ENCODE data around the gene COL4A3.

The COL4A3 gene

GRCh38 chr2:227127201-227127600, 37.2 kb upstream of the COL4A3 start:
- no peak for DNase-seq
- no peak overlapping the region for H3K23ac ChIP-seq (ENCODE audit: low read length in 2 of 2)
- H2AK5ac ChIP-seq (ENCODE audit: low read length, severe bottlenecking): no peak overlapping the region
- no peak overlapping the region for H3K9ac ChIP-seq (ENCODE audit: low read length)
- H3K36me3 ChIP-seq (ENCODE audit: control insufficient read depth in 1 of 2, insufficient read depth in 2 of 2, low read depth in 1 of 2, low read length in 2 of 2): no peaks in the 10 kb centered on the region
- no peak overlapping the region for H4K91ac ChIP-seq (ENCODE audit: low read length)
- H2AFZ ChIP-seq (ENCODE audit: low read depth, low read length): no peak overlapping the region
- no peak overlapping the region for H4K8ac ChIP-seq (ENCODE audit: low read length)
- H3K4me3 ChIP-seq (ENCODE audit: insufficient read depth in 1 of 2, low read depth in 1 of 2, low read length in 2 of 2): no peak overlapping the region
- H3K9me3 ChIP-seq (ENCODE audit: control insufficient read depth, low read length): no peaks in the 10 kb centered on the region
- H2BK15ac ChIP-seq (ENCODE audit: low read depth, poor library complexity, severe bottlenecking): no peak overlapping the region
- no peak overlapping the region for H3K4me2 ChIP-seq (ENCODE audit: low read length, poor library complexity, severe bottlenecking)
- no peak overlapping the region for H2BK12ac ChIP-seq (ENCODE audit: low read length in 2 of 2)
- H3K79me1 ChIP-seq (replicated peaks; ENCODE audit: low read length, poor library complexity, severe bottlenecking): no peaks in the 10 kb centered on the region
- no peaks in the 10 kb centered on the region for H3K4me1 ChIP-seq (ENCODE audit: control insufficient read depth, insufficient read depth, low read depth, low read length)
- H3K27ac ChIP-seq (ENCODE audit: low read length, poor library complexity, severe bottlenecking): no peak overlapping the region
- H3K18ac ChIP-seq (ENCODE audit: low read depth in 1 of 2, low read length in 2 of 2): no peak overlapping the region
- H3K4ac ChIP-seq (ENCODE audit: low read depth in 1 of 2, low read length in 2 of 2): no peak overlapping the region
- WGBS: 80% methylated on average over 7 of the region's 8 CpGs
- H2BK5ac ChIP-seq (ENCODE audit: low read depth, low read length, poor library complexity, severe bottlenecking): no peak overlapping the region
- H3K14ac ChIP-seq (ENCODE audit: low read length in 2 of 2): no peak overlapping the region
- H2BK120ac ChIP-seq (ENCODE audit: low read depth, low read length): no peak overlapping the region
- peaks cover 11 to 12% of the 10 kb centered on the region in 2 experiments for H3K27me3 ChIP-seq (ENCODE audit: control insufficient read depth in 1 of 2, insufficient read depth in 1 of 2, low read length in 2 of 2)

DNA sequence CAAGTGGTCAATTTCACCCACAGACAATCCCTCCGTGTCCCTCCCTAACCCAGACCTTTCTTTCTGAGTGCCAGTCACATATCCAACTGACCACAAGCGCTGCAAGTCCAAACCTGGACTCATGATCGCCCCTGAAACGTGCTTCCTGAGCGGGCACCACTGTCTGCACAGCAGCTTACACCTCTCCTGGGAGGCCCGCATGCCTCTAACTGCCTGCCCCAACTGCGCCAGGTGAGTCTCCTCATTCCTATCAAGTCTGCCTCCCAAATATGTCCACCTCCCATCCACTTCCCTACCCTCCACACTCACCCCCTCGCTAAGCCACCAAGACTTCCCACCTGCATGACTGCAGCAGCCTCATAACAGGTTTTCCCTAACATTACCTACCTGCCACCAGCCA, 33.8 kb upstream of the COL4A3 start:
- no peak overlapping the region for H3K27ac ChIP-seq (ENCODE audit: low read length, poor library complexity, severe bottlenecking)
- H3K14ac ChIP-seq (ENCODE audit: low read length in 2 of 2): no peak overlapping the region
- H3K4me3 ChIP-seq (ENCODE audit: insufficient read depth in 1 of 2, low read depth in 1 of 2, low read length in 2 of 2): no peak overlapping the region
- no peak overlapping the region for H3K4ac ChIP-seq (ENCODE audit: low read depth in 1 of 2, low read length in 2 of 2)
- WGBS: 84% methylated on average over 8 of the region's 8 CpGs
- no peak overlapping the region for H4K91ac ChIP-seq (ENCODE audit: low read length)
- no peak overlapping the region for H3K9ac ChIP-seq (ENCODE audit: low read length)
- no peak overlapping the region for H4K8ac ChIP-seq (ENCODE audit: low read length)
- peaks cover 11 to 16% of the 10 kb centered on the region in 2 experiments for H3K27me3 ChIP-seq (ENCODE audit: control insufficient read depth in 1 of 2, insufficient read depth in 1 of 2, low read length in 2 of 2)
- no peaks in the 10 kb centered on the region for H3K79me1 ChIP-seq (replicated peaks; ENCODE audit: low read length, poor library complexity, severe bottlenecking)
- H2BK15ac ChIP-seq (ENCODE audit: low read depth, poor library complexity, severe bottlenecking): no peak overlapping the region
- H3K23ac ChIP-seq (ENCODE audit: low read length in 2 of 2): no peak overlapping the region
- no peak for DNase-seq
- no peak overlapping the region for H2BK120ac ChIP-seq (ENCODE audit: low read depth, low read length)
- H3K4me2 ChIP-seq (ENCODE audit: low read length, poor library complexity, severe bottlenecking): no peak overlapping the region
- H3K9me3 ChIP-seq (ENCODE audit: control insufficient read depth, low read length): no peaks in the 10 kb centered on the region
- no peak overlapping the region for H2AK5ac ChIP-seq (ENCODE audit: low read length, severe bottlenecking)
- no peak overlapping the region for H2BK12ac ChIP-seq (ENCODE audit: low read length in 2 of 2)
- H2AFZ ChIP-seq (ENCODE audit: low read depth, low read length): no peak overlapping the region
- H2BK5ac ChIP-seq (ENCODE audit: low read depth, low read length, poor library complexity, severe bottlenecking): no peak overlapping the region
- H3K4me1 ChIP-seq (ENCODE audit: control insufficient read depth, insufficient read depth, low read depth, low read length): no peaks in the 10 kb centered on the region
- no peaks in the 10 kb centered on the region for H3K36me3 ChIP-seq (ENCODE audit: control insufficient read depth in 1 of 2, insufficient read depth in 2 of 2, low read depth in 1 of 2, low read length in 2 of 2)
- H3K18ac ChIP-seq (ENCODE audit: low read depth in 1 of 2, low read length in 2 of 2): no peak overlapping the region

DNA sequence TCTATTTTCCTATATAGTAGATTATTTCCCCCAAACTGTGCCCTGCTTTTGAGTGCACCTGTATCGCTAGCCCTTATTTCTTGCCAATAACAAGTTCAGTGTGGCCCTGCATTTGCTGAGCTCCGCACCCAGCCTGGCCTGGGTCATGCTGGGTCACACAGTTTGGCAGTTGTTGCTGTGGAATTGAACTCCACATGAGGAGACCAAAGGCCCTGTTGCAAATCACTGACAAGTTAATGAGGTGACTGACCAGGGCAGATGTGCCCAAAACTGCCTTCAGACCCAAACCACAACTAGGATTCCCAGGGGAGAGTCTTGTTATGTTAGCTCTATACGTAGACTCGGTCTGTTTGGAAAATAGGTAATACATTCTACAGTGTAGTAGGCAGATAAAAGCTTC, 31.4 kb upstream of the COL4A3 start:
- 86% methylated on average over 2 of the region's 4 CpGs for WGBS
- Histone ChIP-seq H2AK5ac (ENCODE audit: low read length, severe bottlenecking) (no peak overlapping the region), H3K14ac (ENCODE audit: low read length in 2 of 2) (no peak overlapping the region), H3K18ac (ENCODE audit: low read depth in 1 of 2, low read length in 2 of 2) (no peak overlapping the region), H3K4ac (ENCODE audit: low read depth in 1 of 2, low read length in 2 of 2) (no peak overlapping the region), H3K79me1 (replicated peaks; ENCODE audit: low read length, poor library complexity, severe bottlenecking) (no peaks in the 10 kb centered on the region), H3K27ac (ENCODE audit: low read length, poor library complexity, severe bottlenecking) (no peak overlapping the region), H3K27me3 (ENCODE audit: control insufficient read depth in 1 of 2, insufficient read depth in 1 of 2, low read length in 2 of 2) (peaks cover 14 to 16% of the 10 kb centered on the region in 2 experiments), H2BK15ac (ENCODE audit: low read depth, poor library complexity, severe bottlenecking) (no peak overlapping the region), H3K23ac (ENCODE audit: low read length in 2 of 2) (no peak overlapping the region), H4K8ac (ENCODE audit: low read length) (no peak overlapping the region), H3K4me3 (ENCODE audit: insufficient read depth in 1 of 2, low read depth in 1 of 2, low read length in 2 of 2) (no peak overlapping the region), H3K36me3 (ENCODE audit: control insufficient read depth in 1 of 2, insufficient read depth in 2 of 2, low read depth in 1 of 2, low read length in 2 of 2) (no peaks in the 10 kb centered on the region), H2BK12ac (ENCODE audit: low read length in 2 of 2) (no peak overlapping the region), H2BK5ac (ENCODE audit: low read depth, low read length, poor library complexity, severe bottlenecking) (no peak overlapping the region), H2BK120ac (ENCODE audit: low read depth, low read length) (no peak overlapping the region), H3K9ac (ENCODE audit: low read length) (no peak overlapping the region), H3K9me3 (ENCODE audit: control insufficient read depth, low read length) (no peaks in the 10 kb centered on the region), H2AFZ (ENCODE audit: low read depth, low read length) (no peak overlapping the region), H3K4me1 (ENCODE audit: control insufficient read depth, insufficient read depth, low read depth, low read length) (no peaks in the 10 kb centered on the region), H4K91ac (ENCODE audit: low read length) (no peak overlapping the region), H3K4me2 (ENCODE audit: low read length, poor library complexity, severe bottlenecking) (no peak overlapping the region)
- no peak for DNase-seq

DNA sequence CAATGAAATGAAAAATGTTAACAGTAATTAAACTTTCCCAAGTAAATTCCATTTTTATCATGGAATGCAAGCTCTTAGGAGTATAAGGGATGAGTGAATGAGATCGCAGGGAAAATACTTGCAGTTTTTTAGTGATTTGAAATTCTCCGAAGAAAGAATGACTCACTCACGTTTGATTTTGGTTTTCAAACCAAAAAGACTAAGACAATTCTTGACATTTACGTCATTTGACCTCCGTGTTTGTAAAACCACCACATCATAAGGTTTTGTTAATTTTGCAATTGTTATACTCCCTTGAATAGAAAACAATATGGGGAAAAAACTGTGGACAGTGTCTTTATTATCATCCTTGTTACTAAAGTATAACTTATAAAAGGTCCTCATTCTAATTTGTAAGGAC, 29.8 kb upstream of the COL4A3 start:
- Histone ChIP-seq H2BK15ac (ENCODE audit: low read depth, poor library complexity, severe bottlenecking) (no peak overlapping the region), H4K91ac (ENCODE audit: low read length) (no peak overlapping the region), H2AFZ (ENCODE audit: low read depth, low read length) (no peak overlapping the region), H2BK5ac (ENCODE audit: low read depth, low read length, poor library complexity, severe bottlenecking) (no peak overlapping the region), H4K8ac (ENCODE audit: low read length) (no peak overlapping the region), H3K4ac (ENCODE audit: low read depth in 1 of 2, low read length in 2 of 2) (no peak overlapping the region), H2BK12ac (ENCODE audit: low read length in 2 of 2) (no peak overlapping the region), H3K36me3 (ENCODE audit: control insufficient read depth in 1 of 2, insufficient read depth in 2 of 2, low read depth in 1 of 2, low read length in 2 of 2) (no peaks in the 10 kb centered on the region), H3K27me3 (ENCODE audit: control insufficient read depth in 1 of 2, insufficient read depth in 1 of 2, low read length in 2 of 2) (peaks cover 10 to 12% of the 10 kb centered on the region in 2 experiments), H3K9ac (ENCODE audit: low read length) (no peak overlapping the region), H2AK5ac (ENCODE audit: low read length, severe bottlenecking) (no peak overlapping the region), H3K4me1 (ENCODE audit: control insufficient read depth, insufficient read depth, low read depth, low read length) (no peaks in the 10 kb centered on the region), H3K79me1 (replicated peaks; ENCODE audit: low read length, poor library complexity, severe bottlenecking) (no peaks in the 10 kb centered on the region), H3K18ac (ENCODE audit: low read depth in 1 of 2, low read length in 2 of 2) (no peak overlapping the region), H3K9me3 (ENCODE audit: control insufficient read depth, low read length) (no peaks in the 10 kb centered on the region), H3K4me2 (ENCODE audit: low read length, poor library complexity, severe bottlenecking) (no peak overlapping the region), H3K4me3 (ENCODE audit: insufficient read depth in 1 of 2, low read depth in 1 of 2, low read length in 2 of 2) (no peak overlapping the region), H3K23ac (ENCODE audit: low read length in 2 of 2) (no peak overlapping the region), H3K14ac (ENCODE audit: low read length in 2 of 2) (no peak overlapping the region), H3K27ac (ENCODE audit: low read length, poor library complexity, severe bottlenecking) (no peak overlapping the region), H2BK120ac (ENCODE audit: low read depth, low read length) (no peak overlapping the region)
- WGBS: 83% methylated on average over 3 of the region's 5 CpGs
- DNase-seq: no peak

All from mesenchymal stem cell (in vitro differentiated cells and primary cell).